Natural killer cell (primary cell): Measurements from ENCODE around the gene PACRG. TPM values are rescaled to one million over a fixed set of nuclear protein-coding genes. Genes with fewer than 3 reads are reported as not detected.

Experiments
- ATAC-seq, 3 donors: fragments of 150-1000 bp in 2 of 3; fragments of 200-7000 bp in 1 of 3; cut with Tn5 transposase; 1 replicate in 1 of 3; 2 replicates in 2 of 3; pipeline ENCODE4 v1.10.0; 2021; ENCODE audit warnings: mild to moderate bottlenecking in 2 of 3, moderate library complexity in 2 of 3
- DNase-seq, 2 donors: peaks; one replicate each; pipeline versions ENCODE4 v3.0.0 to v3.0.0-alpha.2; 2013 to 2021; ENCODE audit warnings: mixed read lengths in 1 of 2
- H3K27ac ChIP-seq: one replicate; pipeline ENCODE4 v1.5.1; 2013; ENCODE audit warnings: mild to moderate bottlenecking, low read length
- H3K27me3 ChIP-seq: one replicate; pipeline ENCODE4 v1.6.1; 2013; ENCODE audit warnings: low read length; ENCODE audit not compliant: control insufficient read depth, insufficient read depth
- H3K36me3 ChIP-seq: one replicate; pipeline ENCODE4 v1.6.1; 2013; ENCODE audit warnings: low read length; ENCODE audit not compliant: control insufficient read depth, insufficient read depth
- H3K4me1 ChIP-seq: one replicate; pipeline ENCODE4 v1.6.1; 2013; ENCODE audit warnings: low read length; ENCODE audit not compliant: control insufficient read depth, insufficient read depth
- H3K4me3 ChIP-seq: one replicate; pipeline ENCODE4 v1.5.1; 2013; ENCODE audit warnings: low read length
- H3K9me3 ChIP-seq: one replicate; pipeline ENCODE4 v1.6.1; 2013; ENCODE audit warnings: low read length; ENCODE audit not compliant: control insufficient read depth, insufficient read depth
- H3K27ac Mint-ChIP-seq, 2 donors: one replicate each; pipeline ENCODE4 v1.8.0; 2022; ENCODE audit warnings: mild to moderate bottlenecking in 2 of 2, mixed read lengths in 2 of 2, moderate library complexity in 1 of 2
- H3K27me3 Mint-ChIP-seq, 2 donors: one replicate each; pipeline ENCODE4 v1.8.0; 2022; ENCODE audit warnings: low read depth in 2 of 2, mixed read lengths in 2 of 2
- H3K36me3 Mint-ChIP-seq: one replicate; pipeline ENCODE4 v1.8.0; 2022; ENCODE audit warnings: mixed read lengths
- H3K4me1 Mint-ChIP-seq, 2 donors: one replicate each; pipeline ENCODE4 v1.8.0; 2022; ENCODE audit warnings: mixed read lengths in 2 of 2
- H3K4me3 Mint-ChIP-seq: one replicate; pipeline ENCODE4 v1.8.0; 2022; ENCODE audit warnings: mild to moderate bottlenecking, moderate library complexity, mixed read lengths
- H3K9me3 Mint-ChIP-seq, 2 donors: one replicate each; pipeline ENCODE4 v1.8.0; 2022; ENCODE audit warnings: mixed read lengths in 2 of 2
- WGBS: methylation state at CpG from one replicate; pipeline ENCODE4 v1.1.7; 2013; ENCODE audit warnings: missing lambda C conversion rate; ENCODE audit not compliant: insufficient coverage; 5-methylcytosine and 5-hydroxymethylcytosine counted together
- intact Hi-C: fragments of 100-400 bp; cut with micrococcal nuclease; formaldehyde crosslinking; loops from one replicate; pipeline ENCODE4 v1.14.2; 2022
- total RNA-seq, 4 donors: library from RNA; stranded (reverse); fragments of 120-200 nt in 1 of 4; gene quantifications; one replicate each; pipeline versions ENCODE4 v1.2.3 to v1.2.4, GENCODE V29; 2013 to 2022
- TF ChIP-seq, protein P1 (sequence below): fragments of 200-600 bp; IDR thresholded peaks from one replicate; pipeline ENCODE4 v1.8.0; 2022; ENCODE audit warnings: antibody characterized with exemption

PACRG gene
- total RNA-seq, 3 donors from 2014 or later (not counting 1 experiment from before 2014, with no cell fraction given) = 0.52 TPM; not detected in 2

DNA sequence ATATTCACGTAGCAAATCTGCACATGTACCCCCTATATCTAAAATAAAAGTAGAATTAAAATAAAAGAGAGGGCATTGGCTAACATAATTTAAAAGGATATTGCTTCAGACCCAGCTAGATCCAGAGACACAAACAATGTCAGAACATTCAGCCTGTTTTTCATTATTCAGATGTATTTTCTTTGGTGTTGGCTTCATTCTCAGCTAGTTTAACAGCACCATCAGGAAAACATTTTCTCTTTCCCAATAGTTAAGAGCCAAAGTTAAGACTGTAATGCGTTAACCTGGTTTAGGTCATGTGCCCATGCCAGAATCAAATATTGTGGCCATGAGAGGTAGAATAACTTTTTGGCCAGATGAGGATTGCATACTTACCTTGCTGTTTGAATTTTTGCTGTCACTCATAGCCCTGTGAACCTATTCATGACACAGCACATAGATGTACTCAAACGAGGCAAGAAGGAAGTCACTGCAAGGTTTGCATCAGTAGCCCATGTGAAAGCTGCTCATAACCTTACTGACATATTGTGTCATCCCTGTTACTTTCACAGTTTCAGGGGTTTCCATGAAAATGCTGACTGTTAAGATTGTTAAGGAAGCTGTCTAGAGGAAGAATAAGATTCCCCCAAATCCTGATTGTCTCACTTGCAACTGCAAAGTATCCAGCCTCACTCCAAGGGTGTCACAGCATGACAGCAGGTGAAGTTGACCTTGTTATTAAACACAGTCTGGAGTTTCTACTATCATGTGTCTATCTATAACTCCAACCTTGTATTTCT lies 233.1 kb downstream of the PACRG start:
- intact Hi-C loops = no loop called here

DNA sequence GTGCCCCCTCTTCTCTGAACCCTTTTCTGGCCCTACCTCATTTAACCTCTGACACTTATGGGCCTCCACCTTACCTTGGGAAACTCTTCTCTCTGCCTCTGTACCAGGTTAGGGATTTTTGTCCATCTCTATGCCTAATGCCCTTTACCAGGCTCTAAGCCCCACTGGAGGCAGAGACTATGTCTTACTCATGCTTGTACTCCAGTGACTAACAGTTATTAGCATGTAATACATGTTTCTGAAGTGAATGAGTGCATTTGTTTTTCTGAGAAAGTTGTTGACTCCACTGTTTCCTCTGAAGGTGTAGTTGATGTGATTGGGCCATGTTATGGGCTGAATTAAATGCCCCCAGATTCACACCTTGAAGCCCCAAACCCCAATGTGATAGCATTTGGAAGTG lies 234.3 kb downstream of the PACRG start:
- ATAC-seq = no peak
- no peak overlapping the region for H3K27ac Mint-ChIP-seq
- Histone ChIP-seq H3K27ac (no peak overlapping the region), H3K9me3 (no peaks in the 10 kb centered on the region), H3K4me1 (no peaks in the 10 kb centered on the region), H3K4me3 (no peak overlapping the region), H3K27me3 (no peaks in the 10 kb centered on the region), H3K36me3 (no peaks in the 10 kb centered on the region)
- intact Hi-C loops = no loop called here
- H3K4me3 Mint-ChIP-seq = no peak overlapping the region
- no peaks in the 10 kb centered on the region for H3K4me1 Mint-ChIP-seq
- TF ChIP-seq, protein P1, sequence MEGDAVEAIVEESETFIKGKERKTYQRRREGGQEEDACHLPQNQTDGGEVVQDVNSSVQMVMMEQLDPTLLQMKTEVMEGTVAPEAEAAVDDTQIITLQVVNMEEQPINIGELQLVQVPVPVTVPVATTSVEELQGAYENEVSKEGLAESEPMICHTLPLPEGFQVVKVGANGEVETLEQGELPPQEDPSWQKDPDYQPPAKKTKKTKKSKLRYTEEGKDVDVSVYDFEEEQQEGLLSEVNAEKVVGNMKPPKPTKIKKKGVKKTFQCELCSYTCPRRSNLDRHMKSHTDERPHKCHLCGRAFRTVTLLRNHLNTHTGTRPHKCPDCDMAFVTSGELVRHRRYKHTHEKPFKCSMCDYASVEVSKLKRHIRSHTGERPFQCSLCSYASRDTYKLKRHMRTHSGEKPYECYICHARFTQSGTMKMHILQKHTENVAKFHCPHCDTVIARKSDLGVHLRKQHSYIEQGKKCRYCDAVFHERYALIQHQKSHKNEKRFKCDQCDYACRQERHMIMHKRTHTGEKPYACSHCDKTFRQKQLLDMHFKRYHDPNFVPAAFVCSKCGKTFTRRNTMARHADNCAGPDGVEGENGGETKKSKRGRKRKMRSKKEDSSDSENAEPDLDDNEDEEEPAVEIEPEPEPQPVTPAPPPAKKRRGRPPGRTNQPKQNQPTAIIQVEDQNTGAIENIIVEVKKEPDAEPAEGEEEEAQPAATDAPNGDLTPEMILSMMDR = no peak
- DNase-seq = no peak
- H3K36me3 Mint-ChIP-seq = no peaks in the 10 kb centered on the region
- H3K27me3 Mint-ChIP-seq = no peaks in the 10 kb centered on the region
- H3K9me3 Mint-ChIP-seq = peaks cover 14 to 16% of the 10 kb centered on the region in 2 donors

More for the DNA sequence above, 233.1 kb downstream of the PACRG start:
- Mint-ChIP-seq H3K27me3 (no peaks in the 10 kb centered on the region), H3K4me3 (no peak overlapping the region), H3K4me1 (no peaks in the 10 kb centered on the region), H3K27ac (no peak overlapping the region), H3K36me3 (no peaks in the 10 kb centered on the region), H3K9me3 (peaks cover 14 to 15% of the 10 kb centered on the region in 2 donors)
- Histone ChIP-seq H3K36me3 (no peaks in the 10 kb centered on the region), H3K4me3 (no peak overlapping the region), H3K4me1 (no peaks in the 10 kb centered on the region), H3K27ac (no peak overlapping the region), H3K9me3 (no peaks in the 10 kb centered on the region), H3K27me3 (no peaks in the 10 kb centered on the region)
- WGBS = 72% methylated on average over 2 of the region's 3 CpGs
- TF ChIP-seq, protein P1 = no peak
- DNase-seq = no peak
- ATAC-seq = no peak

DNA sequence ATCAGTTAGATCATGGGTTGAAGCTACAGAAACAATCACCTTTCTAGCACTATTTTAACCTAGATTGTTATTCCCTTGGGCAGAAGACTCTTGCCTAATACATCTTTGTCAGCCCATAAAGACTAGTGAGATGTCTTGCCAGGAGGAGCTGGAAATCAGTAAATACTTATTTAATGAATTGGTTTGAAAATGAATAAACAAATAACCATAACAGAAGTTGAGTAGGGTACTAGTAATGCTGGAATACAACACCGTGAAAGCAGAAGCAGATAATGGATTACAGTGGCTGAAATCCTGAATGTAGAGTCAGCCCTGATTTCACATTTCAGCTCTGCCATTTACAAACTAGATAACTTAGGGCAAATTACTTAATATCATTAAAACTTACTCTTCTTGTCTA lies 236.1 kb downstream of the PACRG start:
- H3K9me3 ChIP-seq = no peaks in the 10 kb centered on the region
- no peaks in the 10 kb centered on the region for H3K4me1 ChIP-seq
- no peaks in the 10 kb centered on the region for H3K27me3 Mint-ChIP-seq
- no peaks in the 10 kb centered on the region for H3K36me3 ChIP-seq
- H3K27ac Mint-ChIP-seq = no peak overlapping the region
- no peaks in the 10 kb centered on the region for H3K27me3 ChIP-seq
- no peak overlapping the region for H3K4me3 Mint-ChIP-seq
- H3K9me3 Mint-ChIP-seq = peaks cover 14 to 16% of the 10 kb centered on the region in 2 donors
- no peaks in the 10 kb centered on the region for H3K36me3 Mint-ChIP-seq
- TF ChIP-seq, protein P1 = no peak
- H3K27ac ChIP-seq = no peak overlapping the region
- WGBS = 100% methylated on average over 1 of the region's 1 CpG
- ATAC-seq (no peak), DNase-seq (no peak)
- H3K4me1 Mint-ChIP-seq = no peaks in the 10 kb centered on the region
- intact Hi-C loops = no loop called here
- H3K4me3 ChIP-seq = no peak overlapping the region
